DOHH2 (cell line): ENCODE measurements around the gene TMEM156.

ENCODE experiments used
- H3F3A ChIP-seq: fragments of 200-600 bp; sonication (generic), shearing (Covaris generic); 2 replicates; pipeline ENCODE4 v1.6.0; 2016; ENCODE audit warnings: antibody characterized with exemption, mild to moderate bottlenecking; ENCODE audit not compliant: control insufficient read depth, insufficient read depth
- H3K27ac ChIP-seq: fragments of 200-600 bp; sonication (generic); 2 replicates; pipeline ENCODE4 v1.5.1; 2014; ENCODE audit warnings: low read depth, mild to moderate bottlenecking, low read length, moderate library complexity
- H3K27me3 ChIP-seq: fragments of 200-600 bp; sonication (generic); 2 replicates; pipeline ENCODE4 v1.6.1; 2014; ENCODE audit warnings: mild to moderate bottlenecking, low read length, mixed read lengths; ENCODE audit not compliant: control insufficient read depth
- H3K36me3 ChIP-seq: fragments of 200-600 bp; sonication (generic); 2 replicates; pipeline ENCODE4 v1.6.1; 2014; ENCODE audit warnings: mild to moderate bottlenecking, low read length, moderate library complexity, mixed read lengths; ENCODE audit not compliant: control insufficient read depth
- H3K4me1 ChIP-seq: fragments of 200-600 bp; sonication (generic); 2 replicates; pipeline ENCODE4 v1.6.1; 2014; ENCODE audit warnings: mild to moderate bottlenecking, low read length, mixed read lengths; ENCODE audit not compliant: control insufficient read depth
- H3K4me2 ChIP-seq: fragments of 200-600 bp; sonication (generic); 2 replicates; pipeline ENCODE4 v1.6.0; 2014; ENCODE audit warnings: mild to moderate bottlenecking, low read length, moderate library complexity
- H3K4me3 ChIP-seq: fragments of 200-600 bp; sonication (generic); 2 replicates; pipeline ENCODE4 v1.5.1; 2014; ENCODE audit warnings: mild to moderate bottlenecking, low read length, mixed read lengths
- H3K79me2 ChIP-seq: fragments of 200-600 bp; sonication (generic); 2 replicates; pipeline ENCODE4 v1.6.1; 2014; ENCODE audit warnings: mild to moderate bottlenecking, low read length, mixed read lengths; ENCODE audit not compliant: control insufficient read depth
- H3K9me2 ChIP-seq: fragments of 200-600 bp; sonication (generic); replicated peaks from 2 replicates; pipeline ENCODE4 v1.6.1; 2014; ENCODE audit warnings: mild to moderate bottlenecking, low read length, mixed read lengths; ENCODE audit not compliant: control insufficient read depth
- H3K9me3 ChIP-seq: fragments of 200-600 bp; sonication (generic); 2 replicates; pipeline ENCODE4 v1.6.1; 2014; ENCODE audit warnings: antibody characterized with exemption, low read length, mixed read lengths; ENCODE audit not compliant: control insufficient read depth, insufficient read depth
- H4K20me1 ChIP-seq: fragments of 200-600 bp; sonication (generic); 2 replicates; pipeline ENCODE4 v1.6.0; 2014; ENCODE audit warnings: low read depth, mild to moderate bottlenecking, antibody characterized with exemption, low read length, moderate library complexity; ENCODE audit not compliant: control insufficient read depth, insufficient read depth
- EZH2phosphoT487 ChIP-seq: fragments of 200-600 bp; sonication (generic); IDR thresholded peaks from 2 replicates; pipeline ENCODE4 v1.6.1; 2017; ENCODE audit warnings: borderline replicate concordance, mild to moderate bottlenecking, antibody characterized with exemption, low read length, moderate library complexity, mixed read lengths
- TF ChIP-seq, protein P1 (sequence below): fragments of 200-600 bp; sonication (generic); IDR thresholded peaks from one replicate; pipeline ENCODE4 v1.5.1; 2014; ENCODE audit warnings: antibody characterized with exemption, mild to moderate bottlenecking, low read depth, low read length; ENCODE audit not compliant: poor library complexity, severe bottlenecking

Gene TMEM156

DNA sequence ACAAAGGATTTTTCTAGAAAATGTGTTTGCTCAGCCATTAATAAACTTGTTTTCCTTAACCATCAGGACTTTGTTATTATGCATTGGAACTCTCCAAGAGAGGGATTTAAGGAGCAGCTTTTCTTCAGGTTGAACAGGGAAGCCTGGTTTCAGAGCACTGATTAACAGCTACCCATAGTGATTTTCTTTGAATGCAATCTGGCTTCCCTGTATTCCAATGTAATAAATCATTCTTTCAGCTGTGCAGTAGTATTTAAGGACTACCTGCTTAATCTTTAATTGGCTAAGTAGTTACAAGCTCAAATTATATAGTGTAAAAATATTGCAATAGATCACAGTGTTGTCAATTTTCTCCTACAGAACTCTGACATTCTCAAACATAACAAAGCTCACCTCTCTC, 77.5 kb downstream of the TMEM156 start:
- Histone ChIP-seq H3K9me2 (no peaks in the 10 kb centered on the region), H3K4me1 (0 out of 2 replicates have a peak, but pooled peaks cover 3% of the 10 kb centered on the region), H3K4me3 (no peak overlapping the region), H3K36me3 (no peaks in the 10 kb centered on the region), H3K27ac (no peak overlapping the region), H3K79me2 (no peaks in the 10 kb centered on the region), H4K20me1 (no peaks in the 10 kb centered on the region), H3F3A (no peaks in the 10 kb centered on the region), H3K4me2 (no peak overlapping the region), H3K27me3 (peaks cover 11% of the 10 kb centered on the region), H3K9me3 (no peaks in the 10 kb centered on the region)
- no peak for TF ChIP-seq EZH2phosphoT487
- TF ChIP-seq, protein P1, sequence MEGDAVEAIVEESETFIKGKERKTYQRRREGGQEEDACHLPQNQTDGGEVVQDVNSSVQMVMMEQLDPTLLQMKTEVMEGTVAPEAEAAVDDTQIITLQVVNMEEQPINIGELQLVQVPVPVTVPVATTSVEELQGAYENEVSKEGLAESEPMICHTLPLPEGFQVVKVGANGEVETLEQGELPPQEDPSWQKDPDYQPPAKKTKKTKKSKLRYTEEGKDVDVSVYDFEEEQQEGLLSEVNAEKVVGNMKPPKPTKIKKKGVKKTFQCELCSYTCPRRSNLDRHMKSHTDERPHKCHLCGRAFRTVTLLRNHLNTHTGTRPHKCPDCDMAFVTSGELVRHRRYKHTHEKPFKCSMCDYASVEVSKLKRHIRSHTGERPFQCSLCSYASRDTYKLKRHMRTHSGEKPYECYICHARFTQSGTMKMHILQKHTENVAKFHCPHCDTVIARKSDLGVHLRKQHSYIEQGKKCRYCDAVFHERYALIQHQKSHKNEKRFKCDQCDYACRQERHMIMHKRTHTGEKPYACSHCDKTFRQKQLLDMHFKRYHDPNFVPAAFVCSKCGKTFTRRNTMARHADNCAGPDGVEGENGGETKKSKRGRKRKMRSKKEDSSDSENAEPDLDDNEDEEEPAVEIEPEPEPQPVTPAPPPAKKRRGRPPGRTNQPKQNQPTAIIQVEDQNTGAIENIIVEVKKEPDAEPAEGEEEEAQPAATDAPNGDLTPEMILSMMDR = no peak

DNA sequence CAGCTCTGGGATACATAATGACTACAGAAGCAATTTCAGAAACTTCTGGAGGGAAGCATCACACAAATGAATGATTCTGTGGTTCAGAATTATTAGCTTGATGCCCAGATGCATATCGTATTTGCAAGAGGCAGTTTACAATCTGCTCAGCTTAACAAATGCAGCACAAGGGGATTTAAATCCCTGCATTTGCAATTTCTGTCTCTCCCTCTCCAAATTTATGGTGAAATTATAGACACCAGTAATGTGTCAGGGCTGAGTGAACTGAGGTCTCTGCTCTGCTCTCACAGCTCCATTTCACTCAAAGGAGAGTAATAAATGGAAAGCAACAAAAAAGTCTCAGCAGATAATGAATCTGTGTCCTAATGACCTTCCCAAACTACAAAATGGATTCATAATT, 80.2 kb downstream of the TMEM156 start:
- Histone ChIP-seq H3K9me3 (no peaks in the 10 kb centered on the region), H3K27me3 (peaks cover 7% of the 10 kb centered on the region; the same call in 1 of the 2 replicates), H3K27ac (no peak overlapping the region), H3K4me1 (no peaks in the 10 kb centered on the region), H3K9me2 (no peaks in the 10 kb centered on the region), H3K4me2 (no peak overlapping the region), H3K79me2 (no peaks in the 10 kb centered on the region), H3K36me3 (no peaks in the 10 kb centered on the region), H4K20me1 (no peaks in the 10 kb centered on the region), H3F3A (no peaks in the 10 kb centered on the region), H3K4me3 (no peak overlapping the region)
- TF ChIP-seq, protein P1 = no peak
- TF ChIP-seq EZH2phosphoT487 = no peak

DNA sequence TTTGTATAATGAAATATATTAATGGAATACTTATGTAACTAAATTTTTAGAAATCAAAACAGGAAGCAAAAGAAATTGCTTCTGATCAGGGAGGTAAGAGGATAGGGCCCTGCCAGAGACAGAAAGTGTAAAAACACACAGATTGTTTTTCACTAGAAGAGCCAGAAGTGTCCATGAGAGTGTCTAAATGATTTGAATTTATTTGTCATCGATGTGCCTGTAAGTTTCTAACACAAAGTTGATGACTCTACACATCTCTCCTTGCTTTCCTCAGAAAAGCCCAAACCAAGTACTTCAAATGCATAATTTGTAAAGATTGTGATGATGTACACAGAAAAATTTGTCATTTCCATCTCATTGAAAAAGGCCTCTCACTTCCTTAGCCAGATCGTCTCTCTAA, 80.6 kb downstream of the TMEM156 start:
- H3K36me3 ChIP-seq = no peaks in the 10 kb centered on the region
- H3F3A ChIP-seq = no peaks in the 10 kb centered on the region

More for the DNA sequence above, 80.6 kb downstream of the TMEM156 start:
- H3K9me2 ChIP-seq = no peaks in the 10 kb centered on the region
- TF ChIP-seq, protein P1 = no peak
- no peak for TF ChIP-seq EZH2phosphoT487
- no peaks in the 10 kb centered on the region for H3K4me1 ChIP-seq
- no peaks in the 10 kb centered on the region for H4K20me1 ChIP-seq
- H3K4me2 ChIP-seq = no peak overlapping the region
- no peaks in the 10 kb centered on the region for H3K9me3 ChIP-seq
- H3K27me3 ChIP-seq = peaks cover 7% of the 10 kb centered on the region; the same call in 1 of the 2 replicates
- H3K27ac ChIP-seq = no peak overlapping the region
- H3K4me3 ChIP-seq = no peak overlapping the region
- no peaks in the 10 kb centered on the region for H3K79me2 ChIP-seq
